HG03135 (cell line): Measurements from ENCODE around the gene LPAR6.

Experiments
- ATAC-seq: cut with Tn5 transposase; IDR thresholded peaks from one replicate; pipeline ENCODE4 v1.9.1; 2021; ENCODE audit warnings: mild to moderate bottlenecking, moderate library complexity; ENCODE audit not compliant: unreplicated experiment

The LPAR6 gene

GRCh38 chr13:48380581-48380980 lies 32.3 kb downstream of the LPAR6 start:
- no peak for ATAC-seq

GRCh38 chr13:48377857-48378256 lies 35.1 kb downstream of the LPAR6 start:
- no peak for ATAC-seq

GRCh38 chr13:48370815-48371214 lies 42.1 kb downstream of the LPAR6 start:
- ATAC-seq: no peak

- ATAC-seq: no peak
These were observed 42.9 kb downstream of the LPAR6 start for GRCh38 chr13:48369988-48370387.
